Stimulated activated CD8-positive, alpha-beta memory T cell treated with anti-CD3 and anti-CD28 coated beads, Interleukin-12 subunit alpha, Interleukin-12 subunit beta, amount 100 ng/mL, for 1 hour (primary cell): ENCODE data around the gene TMEM63B.

ENCODE experiments used
- DNase-seq: peaks from one replicate; pipeline ENCODE4 v3.0.0-alpha.2; 2020; ENCODE audit warnings: low read depth

Gene TMEM63B

DNA sequence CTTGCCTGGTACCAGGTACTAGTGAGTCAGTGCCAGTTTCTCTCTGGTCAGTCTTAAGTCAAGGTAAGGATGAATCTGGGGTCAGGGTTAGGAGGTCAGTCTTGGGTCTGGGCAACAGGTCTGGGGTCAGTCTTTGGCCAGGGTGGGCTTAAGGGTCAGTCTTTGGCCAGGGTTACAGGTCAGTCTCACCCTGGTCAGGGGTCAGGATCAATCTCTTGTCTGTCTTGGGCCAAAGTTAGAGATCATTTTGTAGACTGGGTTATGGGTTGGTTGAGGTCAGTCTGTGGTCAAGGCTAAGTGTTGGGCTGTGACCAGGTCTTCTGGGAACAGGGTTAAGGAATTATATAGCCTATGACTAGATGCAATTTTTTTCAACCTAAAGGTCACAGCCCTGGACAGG is 18.5 kb downstream of the TMEM63B start:
- DNase-seq, result no peak

DNA sequence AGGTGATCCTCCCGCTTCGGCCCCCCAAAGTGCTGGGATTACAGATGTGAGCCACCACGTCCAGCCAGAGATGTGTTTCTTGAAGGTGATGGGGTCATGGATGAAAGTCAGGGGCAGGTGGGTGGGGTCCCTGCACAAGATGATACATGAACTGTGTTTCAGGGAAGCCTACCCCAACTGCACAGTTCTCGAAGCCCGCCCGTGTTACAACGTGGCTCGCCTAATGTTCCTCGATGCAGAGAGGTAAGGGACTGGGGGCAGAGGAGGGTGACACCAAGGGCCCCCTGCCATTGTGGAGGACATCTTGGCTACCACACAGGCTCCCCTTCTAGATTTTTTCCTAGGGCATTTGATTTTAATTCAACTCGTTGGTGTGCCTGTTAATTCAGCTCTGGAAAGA is 19.3 kb downstream of the TMEM63B start:
- no peak for DNase-seq

DNA sequence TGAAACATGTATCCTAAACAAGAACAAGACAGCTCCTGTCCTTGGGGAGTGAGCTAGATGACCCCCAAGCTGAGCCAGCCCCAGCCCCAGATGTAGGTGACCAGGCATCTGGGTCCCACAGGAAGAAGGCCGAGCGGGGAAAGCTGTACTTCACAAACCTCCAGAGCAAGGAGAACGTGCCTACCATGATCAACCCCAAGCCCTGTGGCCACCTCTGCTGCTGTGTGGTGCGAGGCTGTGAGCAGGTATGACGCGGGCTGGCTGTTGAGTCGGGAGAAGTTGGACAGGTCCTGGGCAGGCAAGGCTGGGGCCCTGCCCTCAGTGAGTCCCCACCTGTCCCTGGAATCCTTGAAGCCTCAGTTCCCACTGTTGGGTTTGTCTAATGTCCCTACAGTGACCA is 19.9 kb downstream of the TMEM63B start:
- DNase-seq, result no peak

DNA sequence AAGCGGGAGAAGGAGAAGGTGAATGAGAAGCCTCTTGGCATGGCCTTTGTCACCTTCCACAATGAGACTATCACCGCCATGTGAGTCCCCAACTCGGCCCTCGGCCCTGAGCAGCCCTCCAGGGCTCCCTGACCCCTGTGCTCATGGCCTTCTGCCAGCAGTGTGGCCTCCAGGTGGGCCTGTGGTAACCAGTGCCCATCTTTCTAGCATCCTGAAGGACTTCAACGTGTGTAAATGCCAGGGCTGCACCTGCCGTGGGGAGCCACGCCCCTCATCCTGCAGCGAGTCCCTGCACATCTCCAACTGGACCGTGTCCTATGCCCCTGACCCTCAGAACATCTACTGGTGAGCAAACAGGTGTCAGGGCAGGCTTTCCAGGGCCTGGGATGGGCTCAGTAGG is 21.0 kb downstream of the TMEM63B start:
- no peak for DNase-seq

- no peak for DNase-seq
Observed at GRCh38 chr6:44149369-44150012, 22.1 kb downstream of the TMEM63B start.

GRCh38 chr6:44150317-44150917 is 23.1 kb downstream of the TMEM63B start:
- no peak for DNase-seq

- peak; percentile 66 for DNase-seq
Observed at GRCh38 chr6:44151348-44152108, 24.2 kb downstream of the TMEM63B start.

DNA sequence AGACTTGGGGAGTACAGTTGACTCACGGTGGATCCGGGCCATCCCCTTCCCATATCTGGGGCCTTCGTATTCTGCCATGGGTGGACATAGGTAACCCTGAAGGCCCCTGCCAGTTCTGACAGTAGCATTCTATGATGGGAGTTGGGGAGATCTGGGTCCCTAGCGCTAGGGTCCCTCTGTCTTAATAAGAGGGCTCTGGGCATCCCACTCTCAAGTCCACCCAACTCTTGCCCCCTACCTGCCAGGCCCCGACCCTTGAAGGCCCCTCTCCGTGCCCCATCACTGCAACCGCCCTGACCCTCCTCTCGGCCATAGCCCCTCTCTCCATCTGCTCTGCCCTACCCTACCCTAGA is 24.7 kb downstream of the TMEM63B start:
- DNase-seq, result no peak

DNA sequence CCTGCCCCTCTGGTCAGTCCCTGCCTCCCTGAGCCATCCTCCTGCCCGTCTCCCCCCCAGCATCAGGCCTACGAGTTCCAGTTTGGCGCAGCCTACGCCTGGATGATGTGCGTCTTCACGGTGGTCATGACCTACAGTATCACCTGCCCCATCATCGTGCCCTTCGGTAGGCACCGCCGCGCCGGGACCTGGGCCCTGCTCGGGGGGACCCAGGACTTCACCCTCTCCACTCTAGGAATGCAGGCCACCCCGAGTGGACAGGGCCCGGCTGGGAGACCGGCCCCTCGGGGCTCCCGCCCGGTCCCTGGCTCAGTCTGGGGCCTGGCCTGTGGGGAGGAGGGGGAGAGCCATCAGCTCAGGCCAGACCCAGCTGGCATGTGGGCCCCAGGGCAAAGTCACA is 25.2 kb downstream of the TMEM63B start:
- no peak for DNase-seq

DNA sequence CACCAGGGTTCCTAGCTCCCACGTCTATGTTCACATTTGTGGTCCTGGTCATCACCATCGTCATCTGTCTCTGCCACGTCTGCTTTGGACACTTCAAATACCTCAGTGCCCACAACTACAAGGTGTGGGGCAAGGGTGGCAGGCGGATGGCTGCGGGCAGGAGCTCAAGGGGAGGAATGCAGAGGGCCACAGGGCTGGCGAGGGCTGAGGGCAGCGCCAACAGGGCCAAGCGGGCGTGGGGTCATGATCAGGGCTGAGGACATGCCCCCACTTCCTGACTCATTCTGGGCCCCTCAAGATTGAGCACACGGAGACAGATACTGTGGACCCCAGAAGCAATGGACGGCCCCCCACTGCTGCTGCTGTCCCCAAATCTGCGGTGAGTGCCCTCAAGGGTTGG is 26.7 kb downstream of the TMEM63B start:
- DNase-seq, result no peak

- no peak for DNase-seq
Observed at GRCh38 chr6:44156494-44157151, 29.3 kb downstream of the TMEM63B start.

DNA sequence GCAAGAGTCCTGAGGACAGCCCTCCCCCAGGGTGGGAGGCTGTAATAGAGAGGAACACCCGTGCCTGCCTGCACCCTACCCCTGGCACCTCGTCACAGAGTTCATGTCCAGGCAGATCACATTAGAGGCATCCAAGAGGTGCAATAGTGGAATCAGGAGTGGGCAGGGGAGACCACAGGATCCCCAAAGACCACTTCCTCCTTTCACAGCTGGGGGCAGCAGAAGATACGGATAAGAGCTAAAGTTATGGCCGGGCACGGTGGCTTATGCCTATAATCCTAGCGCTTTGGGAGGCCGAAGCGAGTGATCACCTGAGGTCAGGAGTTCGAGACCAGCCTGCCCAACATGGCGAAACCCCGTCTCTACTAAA is 29.8 kb downstream of the TMEM63B start:
- DNase-seq, result no peak

GRCh38 chr6:44158770-44159228 is 31.4 kb downstream of the TMEM63B start, which contains the start of gene CAPN11:
Gene CAPN11 (plus strand): TSS chr6:44158820. CDS start chr6:44158849, 29 bp downstream.
- DNase-seq, result no peak

- no peak for DNase-seq
Observed at GRCh38 chr6:44161997-44162338, 34.6 kb downstream of the TMEM63B start.

DNA sequence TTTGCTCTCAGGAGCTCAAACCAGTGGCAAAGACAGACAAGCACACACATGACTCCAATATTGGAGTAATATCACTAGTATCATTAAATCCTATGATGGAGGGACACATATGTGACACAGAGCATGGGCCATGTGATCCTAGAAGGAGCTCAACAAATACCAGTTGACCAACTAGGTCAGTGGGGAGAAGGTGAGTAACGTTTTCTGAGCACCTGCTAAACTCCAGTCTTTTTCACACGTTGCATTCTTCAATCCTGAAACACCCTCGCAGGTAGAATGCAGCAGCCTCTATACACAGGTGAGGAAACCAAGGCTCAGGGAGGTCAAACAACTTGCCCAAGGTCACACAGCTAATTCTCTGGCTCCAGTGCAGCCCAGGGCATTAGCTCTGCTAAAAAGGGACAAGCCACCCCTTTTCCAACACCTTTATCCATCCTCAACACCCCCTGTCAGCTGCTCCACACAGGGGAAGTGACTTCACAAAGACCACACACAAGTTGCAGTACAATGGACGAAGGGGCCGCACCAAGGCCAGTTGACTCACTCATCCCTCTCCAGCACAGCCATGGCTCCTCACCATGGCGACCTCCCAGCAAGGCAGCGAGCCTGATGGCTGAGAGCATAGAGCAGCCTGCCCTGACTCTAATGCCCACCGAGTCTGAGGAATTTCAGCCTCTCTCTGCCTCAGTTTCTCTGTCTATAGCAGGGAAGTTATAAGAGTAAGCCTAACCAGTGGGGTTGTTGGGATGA is 35.7 kb downstream of the TMEM63B start:
- DNase-seq, result no peak

- no peak for DNase-seq
Observed at GRCh38 chr6:44166116-44166515, 38.8 kb downstream of the TMEM63B start.

DNA sequence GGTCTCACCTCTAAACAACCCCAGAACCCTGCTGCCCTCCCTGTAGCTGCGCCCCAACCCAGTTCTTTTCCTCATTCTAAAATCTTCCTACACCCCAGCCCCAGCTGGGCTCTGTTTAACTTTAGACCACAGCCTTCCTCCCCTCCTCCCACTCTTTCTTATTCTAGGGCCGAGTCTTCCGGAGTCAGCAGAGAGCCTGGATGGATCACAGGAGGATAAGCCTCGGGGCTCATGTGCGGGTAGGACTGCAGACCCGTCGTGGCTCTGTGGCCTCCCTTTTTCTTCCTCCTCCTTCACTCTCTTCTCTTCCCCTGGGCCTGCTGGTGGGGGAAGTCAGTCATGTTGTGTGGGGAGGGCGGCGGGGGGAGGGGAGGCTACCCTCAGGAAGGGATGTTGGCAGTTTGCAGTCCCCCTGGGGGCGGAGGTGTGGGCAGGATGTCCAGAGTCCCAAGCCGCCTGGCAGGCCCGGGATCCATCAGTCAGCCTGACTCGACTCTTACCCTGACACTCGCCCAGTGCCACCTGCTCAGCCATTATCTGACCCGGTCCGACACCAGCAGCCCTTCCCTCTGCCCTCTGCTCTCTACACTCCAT is 39.3 kb downstream of the TMEM63B start:
- DNase-seq, result no peak

DNA sequence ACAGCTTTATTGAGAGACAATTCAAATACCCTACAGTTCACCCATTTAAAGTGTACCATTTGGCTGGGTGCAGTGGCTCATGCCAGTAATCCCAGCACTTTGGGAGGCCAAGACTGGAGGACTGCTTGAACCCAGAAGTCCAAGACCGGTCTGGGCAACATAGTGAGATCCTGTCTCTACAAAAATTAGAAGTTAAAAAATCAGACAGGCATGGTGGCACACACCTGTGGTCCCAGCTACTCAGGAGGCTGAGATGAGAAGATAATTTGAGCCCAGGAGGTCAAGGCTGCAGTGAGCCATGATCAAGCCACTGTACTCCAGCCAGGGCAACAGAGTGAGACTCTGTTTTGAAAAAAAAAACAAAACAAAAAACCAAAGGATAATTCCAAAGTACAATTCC is 40.2 kb downstream of the TMEM63B start:
- no peak for DNase-seq

DNA sequence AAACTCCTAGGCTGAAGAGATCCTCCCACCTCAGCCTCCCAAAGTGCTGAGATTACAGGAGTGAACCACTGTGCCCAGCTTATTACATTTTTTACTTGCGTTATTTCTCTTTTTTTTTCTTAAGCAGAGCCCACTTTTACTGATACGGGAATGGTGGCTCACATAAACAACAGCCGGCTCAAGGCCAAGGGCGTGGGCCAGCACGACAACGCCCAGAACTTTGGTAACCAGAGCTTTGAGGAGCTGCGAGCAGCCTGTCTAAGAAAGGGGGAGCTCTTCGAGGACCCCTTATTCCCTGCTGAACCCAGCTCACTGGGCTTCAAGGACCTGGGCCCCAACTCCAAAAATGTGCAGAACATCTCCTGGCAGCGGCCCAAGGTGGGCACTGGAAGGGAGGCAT is 41.8 kb downstream of the TMEM63B start:
- no peak for DNase-seq

- no peak for DNase-seq
Observed at GRCh38 chr6:44169886-44170570, 42.7 kb downstream of the TMEM63B start.

- no peak for DNase-seq
Observed at GRCh38 chr6:44171899-44172546, 44.7 kb downstream of the TMEM63B start.
